Neural progenitor cell (in vitro differentiated cells): Measurements from ENCODE around the gene RNU2-63P. TPM values are rescaled to one million over a fixed set of nuclear protein-coding genes. Genes with fewer than 3 reads are reported as not detected.
A peak's percentile ranks its signal among the peaks of the same experiment; 100 is the strongest.

Source experiments
- DNase-seq: peaks from one replicate; pipeline ENCODE4 v3.0.0-alpha.2; 2016; ENCODE audit warnings: low spot score
- H2AFZ ChIP-seq: fragments of 200-600 bp; sonication (generic); replicated peaks from 2 replicates; pipeline ENCODE4 v1.6.1; 2016; ENCODE audit warnings: antibody characterized with exemption
- H3F3A ChIP-seq: fragments of 200-600 bp; sonication (generic); 2 replicates; pipeline ENCODE4 v1.6.1; 2016; ENCODE audit warnings: antibody characterized with exemption, low read depth
- H3K27ac ChIP-seq: fragments of 200-600 bp; sonication (generic); 2 replicates; pipeline ENCODE4 v1.5.1; 2016; ENCODE audit warnings: mild to moderate bottlenecking
- H3K27me3 ChIP-seq: fragments of 200-600 bp; sonication (generic); 2 replicates; pipeline ENCODE4 v1.6.1; 2016; ENCODE audit warnings: mild to moderate bottlenecking, moderate library complexity
- H3K36me3 ChIP-seq: fragments of 200-600 bp; sonication (generic); 2 replicates; pipeline ENCODE4 v1.5.1; 2016
- H3K4me1 ChIP-seq: fragments of 200-600 bp; sonication (generic); 2 replicates; pipeline ENCODE4 v1.6.1; 2016; ENCODE audit warnings: mixed run types
- H3K4me2 ChIP-seq: fragments of 200-600 bp; sonication (generic); 2 replicates; pipeline ENCODE4 v1.6.1; 2016
- H3K4me3 ChIP-seq: fragments of 200-600 bp; sonication (generic); 2 replicates; pipeline ENCODE4 v1.5.1; 2016
- H3K79me2 ChIP-seq: fragments of 200-600 bp; sonication (generic); 2 replicates; pipeline ENCODE4 v1.6.1; 2016; ENCODE audit warnings: low read depth
- H3K9ac ChIP-seq: fragments of 200-600 bp; sonication (generic); 2 replicates; pipeline ENCODE4 v1.6.1; 2016
- H3K9me3 ChIP-seq: fragments of 200-600 bp; sonication (generic); 2 replicates; pipeline ENCODE4 v1.5.1; 2016; ENCODE audit warnings: low read depth
- H4K20me1 ChIP-seq: fragments of 200-600 bp; sonication (generic); 2 replicates; pipeline ENCODE4 v1.6.1; 2016; ENCODE audit warnings: low read depth
- H3K27ac Mint-ChIP-seq: 3 replicates; pipeline ENCODE4 v1.8.0; 2021; ENCODE audit warnings: mixed read lengths
- H3K27me3 Mint-ChIP-seq: 2 replicates; pipeline ENCODE4 v1.8.0; 2022; ENCODE audit warnings: low read depth, mild to moderate bottlenecking, inconsistent platforms, moderate library complexity, mixed read lengths; ENCODE audit not compliant: insufficient read depth
- H3K36me3 Mint-ChIP-seq: 3 replicates; pipeline ENCODE4 v1.8.0; 2021; ENCODE audit warnings: mixed read lengths
- H3K4me1 Mint-ChIP-seq: 3 replicates; pipeline ENCODE4 v1.8.0; 2021; ENCODE audit warnings: mixed read lengths
- H3K4me3 Mint-ChIP-seq: 3 replicates; pipeline ENCODE4 v1.8.0; 2021; ENCODE audit warnings: mild to moderate bottlenecking, moderate library complexity, mixed read lengths
- H3K9me3 Mint-ChIP-seq: 3 replicates; pipeline ENCODE4 v1.8.0; 2020; ENCODE audit warnings: mixed read lengths
- CTCF ChIP-seq: fragments of 200-600 bp; sonication (generic); IDR thresholded peaks from 2 replicates; pipeline ENCODE4 v1.5.1; 2017; ENCODE audit warnings: antibody characterized with exemption, mild to moderate bottlenecking
- EZH2 ChIP-seq: fragments of 200-600 bp; sonication (generic); IDR thresholded peaks from 2 replicates; pipeline ENCODE4 v1.6.1; 2017; ENCODE audit warnings: antibody characterized with exemption, mild to moderate bottlenecking, moderate library complexity
- EZH2phosphoT487 ChIP-seq: fragments of 200-600 bp; sonication (generic); IDR thresholded peaks from 2 replicates; pipeline ENCODE4 v1.6.1; 2017; ENCODE audit warnings: antibody characterized with exemption
- total RNA-seq: library from RNA; depleted of rRNA; stranded (reverse); fragments of >200 nt; gene quantifications from 2 replicates; pipeline ENCODE4 v1.2.3, GENCODE V29; 2015; ENCODE audit warnings: low replicate concordance

Gene RNU2-63P
- total RNA-seq, 1 donor from 2014 or later: not detected

- Histone ChIP-seq H3K27ac (peak within 1 kb of the TSS; percentile 24), H2AFZ (peak within 1 kb of the TSS; percentile 88), H3K27me3 (no peaks in the 10 kb centered on the region), H3K9ac (peak within 1 kb of the TSS; percentile 80), H3K36me3 (peaks cover 4% of the 10 kb centered on the region), H3K4me2 (peak within 1 kb of the TSS; percentile 76), H3K4me1 (peaks cover 18% of the 10 kb centered on the region), H3F3A (peaks cover under 1% of the 10 kb centered on the region), H3K79me2 (peaks cover 44% of the 10 kb centered on the region), H3K4me3 (peak within 1 kb of the TSS; percentile 89), H3K9me3 (no peaks in the 10 kb centered on the region), H4K20me1 (peaks cover 5% of the 10 kb centered on the region)
- Mint-ChIP-seq H3K4me3 (peak within 1 kb of the TSS; percentile 97), H3K9me3 (no peaks in the 10 kb centered on the region), H3K4me1 (peaks cover 27% of the 10 kb centered on the region), H3K27ac (peak within 1 kb of the TSS; percentile 97), H3K27me3 (no peaks in the 10 kb centered on the region), H3K36me3 (peaks cover 9% of the 10 kb centered on the region)
- peak; percentile 98 for DNase-seq
- TF ChIP-seq EZH2phosphoT487: no peak
Measured at GRCh38 chr2:88055371-88056128, 39.2 kb upstream of the RNU2-63P start, which contains the start of gene KRCC1. Gene KRCC1, minus strand, starts transcription at chr2:88055783. Its CDS starts 27,220 bp downstream, at chr2:88028563.

DNA sequence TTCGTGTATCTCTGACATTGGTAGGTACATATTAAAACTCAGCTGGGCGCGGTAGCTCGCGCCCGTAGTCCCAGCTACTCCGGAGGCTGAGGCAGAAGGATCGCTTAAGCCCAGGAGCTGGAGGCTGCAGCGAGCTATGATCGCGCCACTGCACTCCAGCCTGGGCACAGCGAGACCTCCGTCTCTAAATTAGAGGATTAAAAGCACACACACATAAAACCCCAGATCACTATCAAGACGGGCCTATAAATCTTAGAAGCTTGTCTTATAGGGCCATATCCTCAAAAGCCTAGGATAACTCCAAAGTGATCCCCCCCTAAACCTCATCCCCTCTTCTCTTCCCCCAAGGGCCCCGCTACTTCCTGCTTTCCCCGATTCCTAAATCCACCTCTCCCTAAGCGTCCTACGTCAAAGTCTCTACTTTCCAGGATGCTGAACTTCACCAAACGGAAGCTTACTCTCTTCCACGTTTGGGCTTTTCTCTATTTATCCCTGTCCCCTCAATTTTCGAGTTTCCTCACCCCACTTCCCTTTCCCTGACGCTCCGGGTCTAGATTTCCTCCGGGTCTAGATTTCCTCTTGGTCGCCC is 38.5 kb upstream of the RNU2-63P start:
- peak overlapping the region; percentile 97 for H3K4me3 Mint-ChIP-seq
- H3K9me3 Mint-ChIP-seq: no peaks in the 10 kb centered on the region
- no peaks in the 10 kb centered on the region for H3K9me3 ChIP-seq
- H4K20me1 ChIP-seq: peaks cover 5% of the 10 kb centered on the region
- H3K36me3 ChIP-seq: peaks cover 4% of the 10 kb centered on the region
- H3K4me2 ChIP-seq: peak overlapping the region; percentile 76
- peaks cover 49% of the 10 kb centered on the region for H3K79me2 ChIP-seq
- peak overlapping the region; percentile 97 for H3K27ac Mint-ChIP-seq
- H3K27me3 Mint-ChIP-seq: no peaks in the 10 kb centered on the region
- peak overlapping the region; percentile 80 for H3K9ac ChIP-seq
- TF ChIP-seq EZH2: no peak
- TF ChIP-seq CTCF: no peak
- no peak for TF ChIP-seq EZH2phosphoT487
- peaks cover 27% of the 10 kb centered on the region for H3K4me1 Mint-ChIP-seq
- DNase-seq: no peak
- no peaks in the 10 kb centered on the region for H3F3A ChIP-seq
- H3K27ac ChIP-seq: peak overlapping the region; percentile 24
- H3K4me1 ChIP-seq: peaks cover 18% of the 10 kb centered on the region
- H3K36me3 Mint-ChIP-seq: peaks cover 9% of the 10 kb centered on the region
- no peaks in the 10 kb centered on the region for H3K27me3 ChIP-seq
- peak overlapping the region; percentile 89 for H3K4me3 ChIP-seq
- H2AFZ ChIP-seq: peak overlapping the region; percentile 88

- Mint-ChIP-seq H3K36me3 (peaks cover 9% of the 10 kb centered on the region), H3K27ac (no peak overlapping the region), H3K27me3 (no peaks in the 10 kb centered on the region)
Measured at GRCh38 chr2:88053934-88054781, 37.8 kb upstream of the RNU2-63P start.

More at GRCh38 chr2:88053934-88054781, 37.8 kb upstream of the RNU2-63P start:
- Histone ChIP-seq H3K4me2 (peak overlapping the region; percentile 76), H3F3A (no peaks in the 10 kb centered on the region), H3K4me3 (peak overlapping the region; percentile 89), H3K9ac (no peak overlapping the region), H3K27me3 (no peaks in the 10 kb centered on the region), H4K20me1 (peaks cover 5% of the 10 kb centered on the region), H3K4me1 (peaks cover 18% of the 10 kb centered on the region), H3K36me3 (peaks cover 4% of the 10 kb centered on the region), H2AFZ (no peak overlapping the region), H3K9me3 (no peaks in the 10 kb centered on the region), H3K27ac (no peak overlapping the region), H3K79me2 (peaks cover 54% of the 10 kb centered on the region)
- Mint-ChIP-seq H3K4me3 (peak overlapping the region; percentile 97), H3K4me1 (peaks cover 27% of the 10 kb centered on the region), H3K9me3 (no peaks in the 10 kb centered on the region)
- TF ChIP-seq EZH2 (no peak), EZH2phosphoT487 (no peak), CTCF (no peak)
- no peak for DNase-seq
